T47D (cell line): ENCODE results near the gene ERCC6L2.
A peak's percentile ranks its signal among the peaks of the same experiment; 100 is the strongest.

Experiments used
- DNase-seq, 2 experiments: peaks; one replicate each; pipeline versions ENCODE4 v3.0.0 to v3.0.0-alpha.2; 2011 to 2012; ENCODE audit warnings: low read depth in 1 of 2, low spot score in 1 of 2
- JUND ChIP-seq: IDR thresholded peaks from 2 replicates; pipeline ENCODE4 v1.6.1; 2012; ENCODE audit warnings: low read depth
- in situ Hi-C: cut with HindIII; loops from 2 replicates; pipeline ENCODE4 v1.10.0; 2016; ENCODE audit warnings: low sequenced_read_pairs, low pct_unique_long_range_greater_than_20kb

The ERCC6L2 gene, protein sequence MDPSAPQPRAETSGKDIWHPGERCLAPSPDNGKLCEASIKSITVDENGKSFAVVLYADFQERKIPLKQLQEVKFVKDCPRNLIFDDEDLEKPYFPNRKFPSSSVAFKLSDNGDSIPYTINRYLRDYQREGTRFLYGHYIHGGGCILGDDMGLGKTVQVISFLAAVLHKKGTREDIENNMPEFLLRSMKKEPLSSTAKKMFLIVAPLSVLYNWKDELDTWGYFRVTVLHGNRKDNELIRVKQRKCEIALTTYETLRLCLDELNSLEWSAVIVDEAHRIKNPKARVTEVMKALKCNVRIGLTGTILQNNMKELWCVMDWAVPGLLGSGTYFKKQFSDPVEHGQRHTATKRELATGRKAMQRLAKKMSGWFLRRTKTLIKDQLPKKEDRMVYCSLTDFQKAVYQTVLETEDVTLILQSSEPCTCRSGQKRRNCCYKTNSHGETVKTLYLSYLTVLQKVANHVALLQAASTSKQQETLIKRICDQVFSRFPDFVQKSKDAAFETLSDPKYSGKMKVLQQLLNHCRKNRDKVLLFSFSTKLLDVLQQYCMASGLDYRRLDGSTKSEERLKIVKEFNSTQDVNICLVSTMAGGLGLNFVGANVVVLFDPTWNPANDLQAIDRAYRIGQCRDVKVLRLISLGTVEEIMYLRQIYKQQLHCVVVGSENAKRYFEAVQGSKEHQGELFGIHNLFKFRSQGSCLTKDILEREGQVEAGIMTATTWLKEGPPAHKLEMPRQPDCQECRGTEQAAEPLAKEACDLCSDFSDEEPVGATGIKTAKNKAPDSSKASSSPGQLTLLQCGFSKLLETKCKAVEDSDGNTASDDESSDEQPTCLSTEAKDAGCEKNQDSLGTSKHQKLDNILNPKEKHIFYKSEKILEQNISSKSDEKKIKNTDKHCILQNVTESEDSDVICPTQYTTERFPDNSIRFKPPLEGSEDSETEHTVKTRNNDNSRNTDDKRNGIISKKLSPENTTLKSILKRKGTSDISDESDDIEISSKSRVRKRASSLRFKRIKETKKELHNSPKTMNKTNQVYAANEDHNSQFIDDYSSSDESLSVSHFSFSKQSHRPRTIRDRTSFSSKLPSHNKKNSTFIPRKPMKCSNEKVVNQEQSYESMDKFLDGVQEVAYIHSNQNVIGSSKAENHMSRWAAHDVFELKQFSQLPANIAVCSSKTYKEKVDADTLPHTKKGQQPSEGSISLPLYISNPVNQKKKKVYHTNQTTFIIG (N-terminal part only)

DNA sequence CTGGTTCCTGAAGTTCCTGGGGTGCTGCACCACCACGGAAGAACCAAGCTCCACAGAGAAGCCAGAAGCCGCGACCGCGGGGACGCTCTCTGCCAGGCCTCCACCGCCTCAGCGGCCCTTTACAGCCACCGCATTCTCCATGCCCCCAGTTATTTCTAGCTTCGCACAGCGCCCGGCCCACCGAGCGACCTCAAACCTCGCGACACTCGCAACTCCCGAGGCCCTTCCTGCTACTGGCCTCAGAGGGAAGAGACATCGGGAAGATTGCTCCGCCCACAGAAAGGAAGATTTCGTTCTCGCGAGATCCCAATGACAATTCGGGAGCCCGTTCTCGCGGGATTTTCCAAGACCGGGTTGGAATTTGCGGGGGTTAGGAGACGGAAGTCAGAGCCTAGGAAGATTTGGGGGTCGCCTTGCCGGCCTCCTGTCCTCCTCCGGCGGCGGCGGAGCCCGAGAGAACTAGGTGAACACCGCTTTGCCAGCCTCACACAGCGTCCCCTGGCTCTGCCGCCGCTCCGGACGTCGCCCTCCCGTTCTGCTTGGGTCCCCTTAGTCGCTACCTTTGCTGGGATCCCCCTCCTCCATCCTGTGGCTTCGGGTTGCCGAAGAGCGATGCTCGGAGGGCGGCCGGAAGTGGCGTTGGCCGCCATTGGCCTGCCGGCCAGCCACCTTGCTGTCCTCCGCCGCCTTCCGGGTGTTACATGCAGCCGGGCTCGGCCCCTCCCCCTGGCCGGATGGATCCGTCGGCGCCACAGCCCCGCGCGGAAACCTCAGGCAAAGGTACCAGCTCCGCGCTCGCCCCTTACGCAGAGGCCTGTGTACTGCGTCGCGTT is at the start of gene ERCC6L2:
ERCC6L2 (plus strand) TSS at position 387 of the 833 bp plus-strand sequence; CDS start at position 735, 348 bp downstream.
- in situ Hi-C loops = no loop called here
- no peak for TF ChIP-seq JUND
- peak; percentile 66 to 98 for DNase-seq

DNA sequence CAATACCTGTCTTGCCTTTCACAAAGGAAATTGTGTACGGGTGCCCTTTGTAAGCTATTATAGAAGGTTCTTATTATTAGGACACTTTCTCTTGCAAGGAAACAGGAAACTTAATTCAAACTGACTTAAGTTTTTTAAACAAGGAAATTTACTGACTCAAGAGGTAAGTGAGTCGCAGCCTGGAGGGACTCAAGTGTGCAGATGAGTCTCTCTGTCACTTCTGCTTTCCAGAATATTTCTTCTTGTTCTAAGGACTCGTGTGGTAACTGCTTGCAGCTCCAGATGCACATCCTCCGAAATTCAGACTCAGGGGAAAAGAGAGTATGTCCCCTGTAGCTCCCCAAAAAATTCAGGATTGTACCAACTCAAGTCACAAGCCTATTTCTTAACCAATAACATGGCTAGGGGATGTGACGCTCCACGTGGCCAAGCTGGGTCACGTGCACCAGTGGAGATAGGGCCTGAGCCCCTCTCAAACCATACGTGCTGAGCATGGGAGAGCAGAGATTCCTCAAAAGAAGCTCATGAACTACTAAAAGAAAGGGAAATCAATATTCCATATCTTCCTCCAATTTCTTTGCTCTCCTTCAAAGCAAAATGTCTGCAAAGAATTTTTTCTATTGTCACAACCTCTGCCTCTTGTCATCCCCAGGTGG is 49.2 kb upstream of the ERCC6L2 start:
- in situ Hi-C loops = no loop called here
- TF ChIP-seq JUND = no peak
- no peak for DNase-seq

DNA sequence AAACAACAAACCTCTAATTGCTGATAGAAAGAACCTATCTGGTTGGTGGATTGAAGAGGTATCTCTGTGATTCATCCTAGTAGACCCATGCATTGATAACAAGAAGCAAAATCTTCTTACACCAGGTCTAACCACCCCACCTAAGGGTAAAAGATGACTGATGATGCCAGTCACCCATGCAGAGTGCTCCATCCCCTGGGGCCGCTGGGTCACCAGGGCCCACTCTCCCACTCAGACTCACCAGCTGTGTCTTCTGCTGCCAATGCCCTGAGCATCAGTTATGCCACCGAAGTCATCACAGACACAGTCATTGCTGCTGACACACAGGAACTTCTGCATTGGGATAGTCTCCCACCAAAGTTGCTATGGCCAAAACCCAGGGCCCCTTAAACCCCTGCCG is 44.7 kb upstream of the ERCC6L2 start:
- no peak for DNase-seq
- TF ChIP-seq JUND = no peak
- in situ Hi-C loops = no loop called here

DNA sequence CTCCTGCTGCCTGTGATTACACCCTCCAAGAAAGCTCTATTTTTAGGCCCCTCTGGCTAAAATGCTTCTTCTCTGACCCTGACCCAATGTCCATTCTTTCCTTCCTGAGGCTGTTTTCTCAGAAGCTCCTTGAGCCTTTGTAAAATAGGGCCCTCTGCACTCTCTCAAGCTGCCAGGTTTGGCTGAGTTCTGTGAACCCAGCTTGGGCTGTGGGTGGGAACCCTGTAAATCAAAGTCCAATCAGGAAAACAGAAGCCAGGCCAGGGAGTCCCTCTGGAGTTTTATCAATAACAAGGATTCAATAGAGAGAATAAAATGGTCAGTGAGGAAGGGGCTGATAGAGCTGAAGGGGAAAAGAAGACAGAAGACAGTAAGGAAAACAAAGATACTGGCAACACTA is 43.7 kb upstream of the ERCC6L2 start:
- no peak for TF ChIP-seq JUND
- no peak for DNase-seq
- in situ Hi-C loops = no loop called here

DNA sequence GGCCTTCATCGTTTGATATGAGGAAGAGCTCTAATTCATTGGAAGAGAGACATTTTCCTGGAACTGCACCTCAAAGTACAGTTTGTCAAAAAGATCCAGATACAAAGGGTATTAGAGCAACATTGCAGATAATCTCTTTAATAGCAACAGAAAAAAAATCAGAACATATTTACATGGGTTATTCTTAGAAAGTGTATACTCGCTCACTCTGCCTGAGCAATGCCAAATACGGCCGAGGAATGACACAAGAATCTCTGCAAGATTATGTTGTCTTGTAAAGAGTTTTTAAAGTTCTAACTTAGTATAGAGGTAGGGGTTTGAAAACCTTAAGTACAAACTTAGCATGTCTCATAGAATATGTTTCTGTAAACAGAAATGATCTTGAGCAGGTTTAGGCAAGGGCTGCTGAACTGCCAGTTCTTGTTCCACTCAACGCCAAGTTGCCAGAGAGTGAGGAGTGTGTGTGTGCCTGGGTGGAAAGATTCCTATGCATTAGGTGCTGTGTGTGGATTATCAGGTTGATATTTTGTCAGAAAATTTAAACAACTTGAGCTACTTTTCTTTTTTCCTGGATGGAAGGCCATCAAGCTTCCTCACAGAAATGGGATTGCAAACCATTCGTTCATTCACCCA is 41.8 kb upstream of the ERCC6L2 start:
- in situ Hi-C loops = no loop called here
- no peak for TF ChIP-seq JUND

DNA sequence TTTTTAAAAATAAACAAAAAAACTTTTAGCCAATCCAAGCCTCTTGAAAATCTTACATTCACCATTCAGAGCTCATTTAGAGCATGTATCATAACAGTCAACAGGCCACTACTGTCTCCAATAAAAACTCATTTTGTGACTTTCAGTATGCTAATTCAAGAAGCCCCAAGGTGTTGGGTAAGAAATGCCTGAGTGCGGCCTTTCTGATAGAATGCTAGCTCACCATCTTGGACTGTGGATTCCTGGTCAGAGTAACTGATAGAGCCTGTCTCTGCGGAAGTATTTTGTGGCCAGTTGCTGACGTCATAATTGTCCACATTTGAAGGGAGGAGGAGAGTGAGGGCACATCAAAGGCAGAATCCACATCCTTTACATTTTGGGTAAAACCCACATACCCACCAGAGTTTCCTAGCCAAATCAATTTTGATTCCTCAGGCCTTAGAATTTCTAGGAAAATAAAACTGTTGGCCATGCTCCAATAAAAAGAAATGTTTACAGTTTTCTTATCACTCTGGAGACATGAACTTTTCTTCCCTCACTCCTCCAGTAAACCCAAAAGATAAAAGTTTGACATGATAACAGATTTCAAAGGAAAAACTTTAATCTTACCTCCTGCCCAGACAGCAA is 41.1 kb upstream of the ERCC6L2 start:
- in situ Hi-C loops = no loop called here

More for the DNA sequence above, 41.8 kb upstream of the ERCC6L2 start:
- DNase-seq = no peak

DNA sequence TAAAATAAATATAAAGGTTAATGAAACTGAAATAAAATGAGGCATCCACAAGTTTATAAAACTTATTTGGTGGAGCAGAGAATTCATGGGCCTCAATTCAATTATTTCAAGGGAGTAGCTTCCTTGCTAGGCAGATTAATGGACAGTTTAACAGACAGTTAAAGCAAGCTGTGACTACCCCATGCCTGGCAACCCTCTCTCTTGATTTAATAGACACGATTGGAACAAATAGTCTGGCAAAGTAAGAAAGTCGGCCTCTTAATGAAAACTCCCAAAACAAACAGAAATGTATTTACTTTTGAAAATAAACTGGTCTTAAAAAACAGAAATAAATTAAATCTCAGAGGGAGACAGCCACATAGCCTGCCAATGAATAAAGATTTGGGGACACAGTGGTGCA is 40.1 kb upstream of the ERCC6L2 start:
- DNase-seq = no peak
- TF ChIP-seq JUND = no peak
- in situ Hi-C loops = no loop called here

More for the DNA sequence above, 41.1 kb upstream of the ERCC6L2 start:
- no peak for TF ChIP-seq JUND
- no peak for DNase-seq

DNA sequence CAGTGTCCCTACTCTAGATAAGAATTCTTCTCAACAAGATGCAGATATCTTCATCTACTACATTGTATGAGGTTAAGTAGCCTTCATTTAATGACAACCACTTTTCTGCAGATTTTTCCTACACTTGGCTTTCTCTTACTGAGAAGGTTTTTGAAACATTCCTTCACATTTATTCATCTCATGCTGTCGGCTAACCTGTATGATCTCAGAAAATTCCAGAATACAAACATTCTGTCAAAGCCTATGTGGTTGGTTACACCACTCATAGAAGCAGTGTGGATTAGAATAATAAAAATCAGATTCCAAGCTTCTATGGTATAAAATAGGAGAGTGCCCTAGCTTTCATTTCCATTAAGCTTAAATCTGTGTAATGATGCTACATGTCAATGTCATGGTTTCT is 39.4 kb upstream of the ERCC6L2 start:
- no peak for TF ChIP-seq JUND
- no peak for DNase-seq
- in situ Hi-C loops = no loop called here

DNA sequence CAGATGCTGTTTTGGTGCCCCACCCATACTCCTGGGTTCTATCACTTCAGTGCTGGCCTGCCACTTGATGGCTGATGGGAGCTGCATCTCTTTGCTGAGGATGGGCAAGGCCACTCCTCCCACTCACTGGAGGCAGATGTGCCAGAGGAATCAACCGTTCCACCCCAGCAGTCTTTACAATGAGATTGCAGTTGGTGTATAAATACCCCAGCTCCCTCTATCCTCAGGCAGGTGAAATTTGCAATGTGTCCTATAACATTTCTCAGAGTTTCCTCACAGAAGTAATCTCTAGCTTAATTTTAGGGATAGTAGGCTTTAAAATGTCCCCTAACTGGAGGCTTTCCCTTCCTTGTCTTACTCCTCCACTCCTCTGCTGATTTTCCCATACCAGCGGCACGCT is 36.5 kb upstream of the ERCC6L2 start:
- DNase-seq = no peak
- TF ChIP-seq JUND = no peak
- in situ Hi-C loops = no loop called here

DNA sequence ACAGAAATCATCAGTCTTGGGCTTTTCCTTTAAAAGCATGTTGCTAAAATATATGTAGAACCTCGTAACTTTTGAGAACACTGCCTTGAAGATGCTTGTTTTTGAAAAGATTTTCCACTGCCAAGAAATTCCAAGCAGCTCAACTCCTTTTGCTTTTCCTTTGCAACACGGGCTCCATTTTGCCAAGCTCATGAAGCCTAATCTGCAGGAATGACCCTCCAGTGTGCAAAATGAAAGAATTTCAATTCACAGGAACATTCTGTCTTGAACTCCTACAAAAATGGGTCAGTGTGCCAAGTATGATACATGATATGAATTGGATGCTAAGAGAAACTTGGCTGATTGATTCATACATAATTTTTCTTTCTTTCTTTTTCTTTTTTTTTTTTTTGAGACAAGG is 35.4 kb upstream of the ERCC6L2 start:
- in situ Hi-C loops = no loop called here
- DNase-seq = no peak
- no peak for TF ChIP-seq JUND
